ENCODE measurements around the gene ADD1.
"Not testable (repeated sequence)": the region's sequence is repeated elsewhere in the genome, so short reads cannot be mapped to it uniquely, and the experiment has no call there.

ADD1 gene

DNA sequence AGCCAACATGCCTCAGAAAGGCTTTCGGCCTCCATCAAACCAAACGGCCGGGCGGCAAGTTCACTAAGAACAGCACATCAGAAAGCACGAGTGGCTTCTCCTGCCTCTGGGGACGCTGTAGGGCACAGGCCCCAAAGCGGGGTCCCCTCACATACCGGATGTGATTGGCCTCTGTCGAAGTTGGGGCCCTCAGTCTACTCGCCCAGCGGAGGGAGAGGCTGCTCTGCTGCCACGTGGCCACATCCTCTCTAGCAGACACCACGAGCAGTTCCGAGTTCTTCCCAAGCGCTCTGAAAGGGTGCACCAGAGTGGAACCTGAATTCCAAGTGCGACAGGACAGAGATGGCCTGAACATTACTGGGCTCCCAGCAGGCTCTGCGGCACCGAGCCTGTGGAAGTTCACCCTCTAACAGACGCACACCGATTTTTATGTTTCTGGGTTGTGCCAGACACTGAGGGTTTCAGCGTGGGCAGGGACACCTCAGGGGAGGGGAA, 98.4 kb downstream of the ADD1 start:
- no peak for DNase-seq

DNA sequence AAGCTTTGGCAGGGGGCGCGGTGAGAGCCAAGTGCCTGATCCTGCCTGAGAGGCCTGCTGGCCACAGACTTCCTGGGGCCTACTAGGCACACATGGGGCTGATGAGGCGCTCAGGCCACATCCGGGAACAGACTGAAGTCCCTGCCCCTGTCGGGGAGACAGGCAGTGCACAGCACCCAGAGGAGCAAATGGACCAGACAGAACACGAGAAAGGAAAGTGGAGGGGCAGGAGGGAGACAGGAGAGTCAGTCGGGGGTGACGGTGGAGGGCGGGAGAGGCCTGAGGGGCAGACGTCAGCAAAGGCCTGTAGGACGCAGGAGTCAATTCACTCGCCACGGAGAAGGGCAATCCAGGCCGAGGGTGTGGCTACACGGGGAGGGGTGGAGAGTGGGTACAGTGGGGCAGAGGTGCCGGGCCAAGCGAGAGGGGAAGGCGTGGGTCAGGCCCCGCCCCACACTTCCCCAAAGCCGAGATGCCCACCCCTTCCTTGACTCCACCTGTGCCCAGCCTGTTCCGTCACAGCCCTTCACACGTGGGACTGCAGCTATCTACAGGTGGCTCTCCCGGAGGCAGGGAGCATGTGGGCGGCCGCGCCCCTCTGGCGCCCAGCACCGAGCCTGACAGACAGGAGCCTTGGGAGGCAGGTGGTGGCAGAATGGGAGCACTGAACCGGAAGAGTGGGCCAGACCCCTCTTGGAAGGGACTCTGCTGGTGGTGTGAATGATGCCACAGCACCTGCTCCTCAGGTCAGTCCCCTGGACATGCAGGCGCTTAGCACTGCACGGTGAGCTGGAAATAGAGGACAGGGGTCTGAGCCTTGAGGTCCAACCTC, 99.1 kb downstream of the ADD1 start:
- DNase-seq: peak in 1 of 56 donors; percentile 39

DNA sequence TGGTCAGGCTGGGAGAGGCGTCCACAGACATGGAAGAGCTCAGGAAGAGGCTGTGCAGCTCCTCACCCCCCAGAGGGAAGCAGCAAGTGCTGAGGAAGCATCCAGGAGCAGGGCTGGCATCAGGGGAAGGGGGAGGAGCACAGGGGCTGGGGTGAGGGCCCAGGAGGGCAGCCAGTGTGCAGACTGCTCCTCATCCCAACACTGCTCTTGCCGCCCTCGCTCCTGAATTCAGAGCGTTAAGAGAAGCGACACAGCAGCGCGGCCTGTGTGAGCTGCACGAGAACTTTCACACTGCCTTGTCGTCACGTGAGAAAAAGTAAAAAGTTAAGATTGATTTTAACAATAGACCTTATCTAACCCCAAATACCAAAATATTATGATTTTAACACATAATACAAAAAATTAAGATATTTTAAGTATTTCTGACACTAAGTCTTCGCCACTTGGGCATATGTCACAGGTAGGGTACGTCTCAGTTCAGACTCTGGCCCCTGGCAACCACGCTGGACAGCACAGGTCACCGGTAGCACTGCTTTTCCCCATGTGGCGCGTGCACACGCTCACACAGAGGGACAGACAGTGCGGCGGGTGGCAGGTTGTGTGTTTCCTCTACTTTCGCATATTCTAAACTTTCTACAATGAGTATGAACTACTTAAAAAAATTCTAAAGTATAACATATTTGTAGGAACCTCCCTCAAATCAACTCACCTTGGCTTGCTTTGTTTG, 99.9 kb downstream of the ADD1 start:
- DNase-seq: no peak

DNA sequence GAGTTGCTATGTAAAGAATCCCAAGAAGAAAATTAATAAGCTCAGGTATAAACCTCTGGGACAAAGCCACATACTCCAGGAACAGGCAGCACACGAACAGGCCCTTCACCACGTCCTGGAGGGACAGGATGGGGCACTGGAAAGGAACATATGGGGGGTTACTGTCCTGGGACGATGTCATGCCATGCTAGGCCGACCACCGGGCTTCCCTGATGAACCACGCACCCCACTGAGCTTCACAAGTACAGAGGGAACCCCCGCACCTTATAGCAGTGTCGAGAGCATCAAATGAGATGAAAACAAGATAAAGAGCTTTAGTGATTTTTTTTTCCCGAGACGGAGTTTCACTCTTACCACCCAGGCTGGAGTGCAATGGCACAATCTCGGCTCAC, 100.4 kb downstream of the ADD1 start:
- no peak for DNase-seq

DNA sequence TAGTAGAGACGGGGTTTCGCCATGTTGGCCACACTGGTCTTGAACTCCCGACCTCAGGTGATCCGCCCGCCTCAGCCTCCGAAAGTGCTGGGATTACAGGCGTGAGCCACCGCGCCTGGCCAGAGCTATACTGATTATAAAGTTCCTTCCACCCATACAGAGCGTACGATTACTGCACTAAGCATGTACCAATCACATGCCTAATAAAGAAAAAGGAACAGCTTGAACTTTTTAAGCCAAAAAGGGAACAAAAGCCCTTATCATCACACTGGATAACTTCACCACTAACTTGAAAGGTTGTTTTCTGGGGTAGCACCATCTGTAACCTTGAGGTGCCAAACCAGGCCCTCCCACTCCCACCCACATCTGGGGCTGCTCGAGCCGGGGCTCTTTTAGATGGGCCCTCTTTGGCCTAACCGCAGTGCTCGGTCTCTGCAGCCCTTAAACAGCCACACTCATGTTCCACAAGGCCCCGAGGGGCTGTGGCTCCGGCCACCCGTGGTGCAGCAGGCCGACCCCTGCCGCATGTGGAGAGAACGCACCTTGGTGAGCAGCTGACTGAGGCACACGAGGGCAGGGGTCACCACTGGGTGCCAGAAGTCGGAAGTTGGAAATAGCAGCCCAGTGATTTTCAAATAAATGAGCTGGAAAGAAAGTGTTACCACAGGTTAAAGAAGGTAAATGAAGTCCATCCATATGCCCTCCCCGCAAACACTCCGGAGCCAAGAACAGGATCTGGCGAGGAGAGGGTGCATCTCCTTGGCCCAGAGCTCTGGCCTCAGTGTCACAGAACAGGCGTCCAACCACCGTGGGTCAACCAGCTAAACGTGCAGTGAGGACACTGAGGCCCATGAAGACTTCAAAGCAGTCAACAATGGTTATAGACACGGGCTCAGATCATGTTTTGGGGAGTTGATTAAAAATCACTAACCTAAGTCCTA, 101.2 kb downstream of the ADD1 start:
- no peak for DNase-seq

DNA sequence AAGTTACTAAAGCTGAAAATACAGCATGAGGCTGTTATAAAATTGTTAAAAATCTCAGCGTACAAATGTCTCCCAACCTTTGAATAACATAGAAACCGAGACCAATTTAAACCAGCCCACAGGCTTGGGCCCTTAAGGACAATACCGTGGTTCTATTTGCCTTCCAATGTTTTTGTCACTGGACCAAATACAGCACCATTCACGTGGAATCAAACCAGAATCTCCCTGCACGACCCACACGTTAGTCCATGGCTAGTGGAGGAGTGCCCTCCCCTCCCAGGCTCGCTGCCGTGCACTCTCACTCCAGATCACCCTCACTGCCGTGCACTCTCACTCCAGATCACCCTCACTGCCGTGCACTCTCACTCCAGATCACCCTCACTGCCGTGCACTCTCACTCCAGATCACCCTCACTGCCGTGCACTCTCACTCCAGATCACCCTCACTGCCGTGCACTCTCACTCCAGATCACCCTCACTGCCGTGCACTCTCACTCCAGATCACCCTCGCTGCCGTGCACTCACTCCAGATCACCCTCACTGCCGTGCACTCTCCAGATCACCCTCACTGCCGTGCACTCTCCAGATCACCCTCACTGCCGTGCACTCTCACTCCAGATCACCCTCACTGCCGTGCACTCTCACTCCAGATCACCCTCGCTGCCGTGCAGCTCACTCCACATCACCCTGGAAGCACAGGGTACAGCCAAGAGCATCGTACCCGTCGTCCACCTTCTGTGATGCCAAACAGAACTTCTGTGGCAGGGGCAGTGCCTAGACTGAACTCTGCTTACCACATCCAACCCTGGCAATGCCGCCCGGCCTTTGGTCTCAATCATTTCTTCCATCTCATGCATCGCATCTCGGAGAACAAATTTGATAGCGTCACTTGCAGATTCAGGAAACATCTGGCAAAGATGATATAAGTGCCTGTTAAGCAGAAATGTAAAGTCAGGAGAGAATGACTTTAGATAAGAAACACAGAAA, 102.3 kb downstream of the ADD1 start:
- not testable (repeated sequence) for DNase-seq

DNA sequence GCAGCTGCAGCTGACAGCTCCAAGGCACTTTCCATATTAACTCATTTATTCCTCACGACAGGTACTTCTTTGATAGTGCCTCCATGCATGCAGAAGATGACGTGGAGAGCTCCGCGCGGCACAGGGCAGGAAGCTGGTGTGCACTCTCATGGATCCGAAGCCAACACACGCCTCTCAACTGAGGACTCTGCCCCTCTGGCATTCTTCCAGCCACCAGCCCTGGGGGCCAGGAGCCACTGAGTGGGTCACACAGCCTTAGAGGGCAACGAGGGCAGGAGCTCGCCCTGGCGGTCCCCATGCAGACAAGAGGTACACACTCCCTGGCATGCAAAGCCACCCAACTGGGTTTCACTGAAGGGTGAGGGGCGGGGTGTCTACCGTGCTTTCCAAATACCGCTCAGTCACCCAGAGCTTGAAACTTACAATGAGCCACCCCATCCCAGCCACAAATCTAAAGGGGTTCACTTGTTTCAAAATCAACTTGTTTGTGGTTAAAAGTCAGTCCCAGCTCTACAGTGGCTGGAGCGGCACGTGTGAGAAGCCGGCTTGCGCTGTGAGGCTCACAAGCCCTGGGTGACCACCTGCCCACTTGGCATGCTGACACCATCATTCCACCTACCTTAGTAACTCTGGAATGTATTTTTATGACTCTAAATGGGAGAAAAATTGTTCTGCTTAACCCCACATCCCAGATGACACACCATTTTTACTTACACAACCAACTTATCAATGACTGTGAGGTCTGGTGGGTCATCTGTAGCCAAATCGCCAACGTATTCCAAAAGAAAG, 103.4 kb downstream of the ADD1 start:
- DNase-seq: no peak

DNA sequence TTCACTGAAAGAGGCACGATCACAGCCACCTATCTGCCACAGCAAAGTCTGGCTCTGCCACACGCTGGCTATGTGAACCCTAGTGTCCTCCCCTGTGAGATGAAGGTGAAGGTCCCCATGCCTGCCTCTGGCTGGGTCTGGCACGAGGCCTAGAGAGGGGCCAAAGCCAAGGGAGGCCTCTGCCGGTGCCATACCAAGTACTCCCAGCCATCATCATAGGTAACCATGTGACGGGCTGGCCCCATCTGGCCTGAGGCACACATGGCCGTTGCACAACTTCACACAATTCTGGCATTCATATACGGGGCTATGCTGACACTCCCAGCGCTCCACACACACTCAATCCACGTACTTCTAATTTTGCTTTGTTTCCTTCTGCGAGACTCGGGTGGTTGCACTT, 104.3 kb downstream of the ADD1 start:
- DNase-seq: no peak

DNA sequence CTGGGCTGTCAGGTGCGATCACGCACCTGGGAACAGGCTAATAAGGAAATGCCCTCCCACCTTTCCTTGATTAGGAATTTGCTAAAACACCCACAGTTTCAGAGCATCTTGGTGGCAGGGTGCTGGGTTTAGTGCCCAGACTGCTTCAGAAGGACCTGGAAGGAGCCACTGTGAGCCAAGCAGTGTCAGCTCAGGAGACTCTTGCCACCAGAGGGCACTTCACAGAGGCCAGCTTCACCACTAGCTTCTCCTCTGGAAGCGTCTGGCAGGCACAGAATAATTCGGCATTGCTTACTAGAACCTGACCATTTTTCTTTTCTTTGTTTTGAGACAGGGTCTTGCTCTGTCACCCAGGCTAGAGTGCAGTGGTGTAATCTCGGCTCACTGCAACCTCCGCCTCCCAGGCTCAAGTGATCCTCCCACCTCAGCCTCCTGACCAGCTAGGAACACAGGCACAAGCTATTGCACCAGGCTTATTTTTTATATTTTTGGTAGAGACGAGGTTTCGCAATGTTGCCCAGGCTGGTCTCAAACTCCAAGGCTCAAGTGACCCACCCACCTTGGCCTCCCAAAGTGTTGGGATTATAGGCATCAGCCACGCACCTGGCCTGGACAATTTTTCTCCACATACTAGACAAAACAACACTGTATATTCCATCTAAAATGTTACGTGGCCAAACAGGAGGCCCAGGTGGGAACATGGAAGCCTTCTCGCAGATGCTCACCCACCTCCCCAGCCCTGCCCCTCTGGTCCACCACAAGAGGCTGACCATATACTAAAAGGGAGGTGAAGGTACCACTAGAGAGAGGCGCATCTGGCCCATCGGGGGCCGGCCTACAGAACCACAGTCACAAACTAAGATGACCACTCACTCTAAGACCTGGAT, 105.5 kb downstream of the ADD1 start:
- peak in 4 of 56 donors; percentile 9 to 40 (median 26) for DNase-seq

DNA sequence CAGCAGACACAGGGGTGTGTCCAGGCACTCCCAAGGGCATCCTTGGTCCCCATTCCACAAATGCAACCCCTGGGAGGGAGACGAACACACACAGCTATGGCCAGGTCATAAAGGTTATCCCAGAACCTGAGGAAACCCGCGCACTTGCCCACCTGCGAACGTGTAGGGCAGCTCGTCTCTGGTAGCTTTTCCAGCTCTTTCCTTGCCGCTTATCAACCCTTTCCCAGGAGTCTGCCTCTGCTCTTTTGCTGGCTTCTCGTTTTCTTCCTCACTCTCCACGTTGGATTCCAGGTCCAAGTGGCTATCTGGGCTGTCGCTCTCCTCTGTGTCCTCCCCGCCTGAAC, 106.1 kb downstream of the ADD1 start:
- no peak for DNase-seq

DNA sequence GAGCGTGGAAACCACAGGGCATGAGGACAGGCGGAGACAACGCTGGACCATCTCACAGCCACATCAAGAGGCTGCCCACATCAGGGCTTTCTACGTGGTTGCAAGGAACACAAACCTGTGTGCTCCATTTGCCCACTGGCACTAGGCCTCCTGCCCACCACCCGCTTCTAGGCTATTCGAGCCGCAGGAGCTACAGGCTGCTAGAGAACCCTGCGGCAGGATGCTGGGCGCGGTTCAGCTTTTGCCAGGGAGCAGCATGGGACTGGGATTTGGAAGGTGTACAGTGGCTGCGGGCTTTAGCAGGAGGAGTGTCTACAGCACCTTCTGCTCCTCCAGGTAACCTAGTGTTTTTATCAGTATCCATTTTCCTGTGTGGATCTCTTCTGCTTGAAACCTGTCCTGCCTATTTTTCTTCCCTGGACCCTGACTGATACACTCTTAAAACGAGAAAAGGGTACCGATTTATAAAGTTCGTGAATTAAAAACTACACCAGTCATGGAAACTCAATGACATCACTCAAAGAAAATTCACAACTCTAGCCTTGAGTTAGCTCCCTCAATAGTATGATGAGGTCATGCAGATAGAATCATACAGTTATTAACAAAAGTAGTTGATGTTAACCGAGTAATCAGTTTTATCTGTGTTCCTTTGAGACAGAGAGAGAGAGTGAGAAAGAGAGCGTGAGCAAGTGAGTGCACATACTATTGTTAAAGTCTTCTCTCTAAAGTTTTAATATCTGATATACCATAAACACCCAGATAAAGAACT, 106.8 kb downstream of the ADD1 start:
- no peak for DNase-seq

DNA sequence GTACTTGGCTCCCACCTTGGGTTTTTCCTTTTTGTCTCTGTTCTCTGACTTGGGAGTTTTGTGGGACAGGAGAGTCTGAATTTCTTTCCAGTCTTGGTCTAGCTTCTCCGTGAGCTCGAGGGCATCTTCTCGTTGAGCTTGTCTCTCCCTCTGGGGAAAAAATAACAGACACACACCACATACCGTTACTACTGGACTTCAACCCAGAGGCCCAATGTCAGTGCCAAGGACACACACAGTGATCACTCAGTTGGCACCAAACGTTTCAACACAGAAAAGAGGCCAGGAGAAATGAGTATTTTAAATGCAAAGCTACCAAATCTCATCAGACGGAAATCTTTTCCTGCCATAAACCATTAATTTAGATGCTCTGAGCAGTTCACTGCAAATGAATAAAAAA, 109.9 kb downstream of the ADD1 start:
- DNase-seq: no peak

DNA sequence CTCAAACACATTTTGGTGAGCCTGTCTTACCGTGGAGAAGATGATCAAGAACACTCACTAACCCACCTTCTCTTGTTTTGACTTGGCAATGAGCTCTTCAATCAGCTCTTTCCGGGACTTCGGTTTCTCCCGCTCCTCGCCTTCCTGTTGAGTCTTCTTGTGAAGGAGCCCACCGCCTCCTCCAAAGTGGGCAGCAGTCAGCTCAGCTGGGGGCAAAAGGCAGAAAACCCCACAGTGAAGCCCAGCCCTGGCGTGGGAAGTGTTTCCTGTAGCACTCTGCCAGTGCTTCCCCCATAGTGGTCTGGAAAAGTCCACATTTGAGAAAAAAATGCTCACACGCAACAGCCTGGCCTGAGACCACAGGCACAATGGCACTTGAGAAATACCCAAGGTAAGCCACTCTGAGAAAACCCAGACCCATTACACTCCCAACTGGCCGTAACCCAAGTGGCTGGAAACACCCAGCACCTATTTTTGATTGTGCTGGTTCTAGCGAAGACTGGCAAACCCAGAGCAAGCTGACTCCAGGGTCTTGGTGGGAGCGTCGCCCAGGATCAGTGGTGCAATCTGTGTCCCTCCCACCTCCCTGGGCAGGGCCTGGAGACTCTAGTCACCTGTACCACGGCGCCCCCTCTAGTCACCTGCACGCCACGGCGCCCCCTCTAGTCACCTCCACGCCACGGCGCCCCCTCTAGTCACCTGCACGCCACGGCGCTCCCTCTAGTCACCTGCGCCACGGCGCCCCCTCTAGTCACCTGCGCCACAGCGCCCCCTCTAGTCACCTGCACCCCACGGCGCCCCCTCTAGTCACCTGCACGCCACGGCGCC, 110.9 kb downstream of the ADD1 start:
- DNase-seq: no peak

DNA sequence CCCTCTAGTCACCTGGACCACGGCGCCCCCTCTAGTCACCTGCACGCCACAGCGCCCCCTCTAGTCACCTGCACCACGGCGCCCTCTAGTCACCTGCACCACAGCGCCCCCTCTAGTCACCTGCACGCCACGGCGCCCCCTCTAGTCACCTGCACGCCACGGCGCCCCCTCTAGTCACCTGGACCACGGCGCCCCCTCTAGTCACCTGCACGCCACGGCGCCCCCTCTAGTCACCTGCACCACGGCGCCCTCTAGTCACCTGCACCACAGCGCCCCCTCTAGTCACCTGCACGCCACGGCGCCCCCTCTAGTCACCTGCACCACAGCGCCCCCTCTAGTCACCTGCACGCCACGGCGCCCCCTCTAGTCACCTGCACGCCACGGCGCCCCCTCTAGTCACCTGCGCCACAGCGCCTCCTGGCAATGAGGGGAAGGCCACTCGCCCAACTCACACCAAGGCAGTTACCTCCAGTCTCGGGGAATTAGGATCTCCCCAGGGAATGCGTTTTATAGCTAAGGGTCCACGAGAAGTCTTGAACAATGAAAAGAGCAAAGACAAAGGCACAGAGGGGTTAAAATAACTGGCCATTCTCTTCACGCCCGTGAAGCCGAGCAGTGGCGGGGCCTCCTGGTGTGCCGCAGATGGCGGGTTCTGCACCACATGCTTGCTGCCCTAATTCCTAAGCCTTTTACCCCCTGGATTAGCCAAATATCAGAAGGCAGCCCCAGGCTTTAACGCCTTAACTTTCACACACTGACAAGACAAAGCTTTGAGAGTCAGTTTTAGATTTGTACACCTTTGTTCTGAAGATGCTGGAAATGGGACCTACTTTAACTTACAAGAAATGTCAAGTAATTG, 111.8 kb downstream of the ADD1 start:
- DNase-seq: not testable (repeated sequence)

DNA sequence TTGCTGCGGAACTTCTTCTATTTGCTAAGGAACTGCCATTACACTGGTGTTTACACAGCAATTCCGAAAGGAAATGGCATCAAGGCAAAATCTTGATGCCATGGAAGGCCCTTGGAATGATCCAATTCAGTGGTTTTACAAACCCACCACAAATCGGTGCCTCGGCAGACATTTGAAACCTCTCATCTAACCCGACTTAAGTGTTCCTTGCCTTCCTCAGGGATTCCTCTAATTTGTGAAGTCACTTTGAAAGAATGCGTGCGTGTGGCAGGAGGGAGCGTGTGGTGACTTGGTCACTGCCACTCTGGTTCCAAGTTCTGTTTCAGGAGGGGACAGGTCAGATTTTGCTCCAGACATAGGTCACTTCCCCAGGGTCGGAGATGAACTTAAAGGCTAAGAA, 114.8 kb downstream of the ADD1 start:
- DNase-seq: no peak

DNA sequence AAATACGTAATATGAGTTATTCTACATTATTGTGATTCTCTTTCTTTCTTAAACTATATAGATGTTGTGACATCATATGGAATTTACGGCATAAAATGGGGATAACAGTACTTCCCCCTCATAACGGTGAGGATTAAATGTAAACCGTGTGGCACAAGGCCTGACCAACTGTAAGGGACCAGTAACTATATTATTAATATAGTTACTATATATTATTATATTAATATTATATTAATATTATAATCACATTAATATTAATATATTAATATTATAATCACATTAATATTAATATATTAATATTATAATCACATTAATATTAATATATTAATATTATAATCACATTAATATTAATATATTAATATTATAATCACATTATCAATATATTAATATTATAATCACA, 116.8 kb downstream of the ADD1 start:
- not testable (repeated sequence) for DNase-seq
